Heart left ventricle (tissue), 13 donors: ENCODE data around the gene ATP1A2.

Source experiments
- CTCF ChIP-seq, 12 donors: fragments of 200-600 bp; sonication (generic) in 4 of 12; IDR thresholded peaks; one replicate each; pipeline versions ENCODE4 v1.5.0 to v1.8.0; 2018 to 2022; ENCODE audit warnings: antibody characterized with exemption in 12 of 12, mild to moderate bottlenecking in 5 of 12
- POLR2A ChIP-seq, 2 donors: fragments of 450-650 bp; IDR thresholded peaks; one replicate each; pipeline ENCODE4 v1.6.1; 2017; ENCODE audit warnings: antibody characterized with exemption in 2 of 2, mild to moderate bottlenecking in 2 of 2, moderate library complexity in 2 of 2
- donor health status: ischemic (EF 13 %, LVEDD 7.1; RV severe dilation, severe dysfunction).
- donor health status: DM: no; HTN: yes; CAD: no.
- donor health status: DM: no; HTN: no; CAD: no.
- donor health status: ischemic (EF 25% LVEDD 6.9; RV normal size, moderate dysfunction).
- donor health status: ischemic (EF 25% LVEDD 5.7; RV mildly dilated, moderate dysfunction).
- donor health status: ischemic (EF 35%, LVEDD 5.7; RV mildly dilated, moderate dysfunction).
- donor health status: nonischemic (EF 11% LVEDD 7.7; RV severe dilation, severe dysfunction).
- donor health status: DM: yes; HTN: yes; CAD: no.
- donor health status: PGD.
- donor health status: ischemic (EF 29% LVEDD 5.4; RV normal size, mild dysfunction).
- donor health status: nonischemic (EF 23%, LVEDD 6.1; RV moderate dilation, normal function).

- TF ChIP-seq CTCF (IDR thresholded peaks at IDR 0.05) (no peak), POLR2A (IDR thresholded peaks at IDR 0.05) (no peak)
Observed at GRCh38 chr1:160094806-160095205, 20.8 kb upstream of the ATP1A2 start.
